ENCODE results near the gene B4GALNT1.
"Not testable (repeated sequence)": the region's sequence is repeated elsewhere in the genome, so short reads cannot be mapped to it uniquely, and the experiment has no call there.

B4GALNT1 gene

GRCh38 chr12:57636731-57637130 lies 3.7 kb upstream of the B4GALNT1 start:
- DNase-seq: not testable (repeated sequence)

GRCh38 chr12:57632073-57632957 lies 686 bp downstream of the B4GALNT1 start:
- DNase-seq: no peak

- no peak for DNase-seq
These were observed 1.4 kb downstream of the B4GALNT1 start for GRCh38 chr12:57631566-57632072.

GRCh38 chr12:57630891-57631433 lies 2.0 kb downstream of the B4GALNT1 start:
- no peak for DNase-seq

- DNase-seq: no peak
These were observed 3.0 kb downstream of the B4GALNT1 start for GRCh38 chr12:57629897-57630471.

GRCh38 chr12:57628280-57629191 lies 4.5 kb downstream of the B4GALNT1 start:
- DNase-seq: no peak

- DNase-seq: no peak
These were observed 5.3 kb downstream of the B4GALNT1 start for GRCh38 chr12:57627501-57628279.

- DNase-seq: no peak
These were observed 6.0 kb downstream of the B4GALNT1 start for GRCh38 chr12:57626921-57627445.

- no peak for DNase-seq
These were observed 6.7 kb downstream of the B4GALNT1 start for GRCh38 chr12:57626111-57626920.

GRCh38 chr12:57625261-57626032 lies 7.6 kb downstream of the B4GALNT1 start:
- no peak for DNase-seq

GRCh38 chr12:57624441-57625220 lies 8.4 kb downstream of the B4GALNT1 start:
- DNase-seq: no peak

- no peak for DNase-seq
These were observed 9.1 kb downstream of the B4GALNT1 start for GRCh38 chr12:57623811-57624390.

- DNase-seq: no peak
These were observed 9.6 kb downstream of the B4GALNT1 start for GRCh38 chr12:57623385-57623784.

GRCh38 chr12:57622293-57623245 lies 10.4 kb downstream of the B4GALNT1 start:
- DNase-seq: no peak

- no peak for DNase-seq
These were observed 11.3 kb downstream of the B4GALNT1 start for GRCh38 chr12:57621497-57622292.

- no peak for DNase-seq
These were observed 12.0 kb downstream of the B4GALNT1 start for GRCh38 chr12:57620936-57621496.

Data from DMS 273 treated with DMSO at 0.1 percent for 48 hours (cell line).